Neural crest cell (in vitro differentiated cells): ENCODE data around the gene TRAPPC4. TPM values are rescaled to one million over a fixed set of nuclear protein-coding genes. Genes with fewer than 3 reads are reported as not detected.
"Not testable (repeated sequence)": the region's sequence is repeated elsewhere in the genome, so short reads cannot be mapped to it uniquely, and the experiment has no call there.

Source experiments
- DNase-seq: peaks from one replicate; pipeline ENCODE4 v3.0.0; 2021; ENCODE audit warnings: low read depth, mixed read lengths, low spot score
- H3K27ac Mint-ChIP-seq: one replicate; pipeline ENCODE4 v1.8.0; 2021; ENCODE audit warnings: mild to moderate bottlenecking, mixed read lengths; ENCODE audit not compliant: unreplicated experiment
- H3K27me3 Mint-ChIP-seq: 2 replicates; pipeline ENCODE4 v1.8.0; 2021; ENCODE audit warnings: low read depth, mild to moderate bottlenecking, mixed read lengths
- H3K36me3 Mint-ChIP-seq: 2 replicates; pipeline ENCODE4 v1.8.0; 2021; ENCODE audit warnings: low read depth, mild to moderate bottlenecking, mixed read lengths
- H3K4me1 Mint-ChIP-seq: 2 replicates; pipeline ENCODE4 v1.8.0; 2021; ENCODE audit warnings: mixed read lengths
- H3K4me3 Mint-ChIP-seq: one replicate; pipeline ENCODE4 v1.8.0; 2021; ENCODE audit warnings: mild to moderate bottlenecking, mixed read lengths
- H3K9me3 Mint-ChIP-seq: 2 replicates; pipeline ENCODE4 v1.8.0; 2021; ENCODE audit warnings: mixed read lengths
- CTCF ChIP-seq: fragments of 200-600 bp; sonication (generic); conservative IDR thresholded peaks from 2 replicates; pipeline ENCODE4 v1.5.0; 2021; ENCODE audit warnings: antibody characterized with exemption, mild to moderate bottlenecking
- total RNA-seq: library from RNA; stranded (reverse); gene quantifications from 2 replicates; pipeline ENCODE4 v1.2.1, GENCODE V29; 2021

Gene TRAPPC4
- total RNA-seq, 1 donor from 2014 or later, result 88.1 TPM

- H3K4me3 Mint-ChIP-seq, result peak within 1 kb of the TSS; percentile 94
- H3K4me1 Mint-ChIP-seq, result peaks cover 21% of the 10 kb centered on the region
- peaks cover under 1% of the 10 kb centered on the region for H3K36me3 Mint-ChIP-seq
- peaks cover 3% of the 10 kb centered on the region for H3K27me3 Mint-ChIP-seq
- DNase-seq, result peak; percentile 97
- H3K27ac Mint-ChIP-seq, result no peak within 1 kb of the TSS
- no peaks in the 10 kb centered on the region for H3K9me3 Mint-ChIP-seq
- peak; percentile 92 for TF ChIP-seq CTCF
Measured at GRCh38 chr11:119030329-119031047, 11.9 kb downstream of the TRAPPC4 start, which contains the start of gene SLC37A4. Gene SLC37A4 (minus strand): TSS chr11:119030877.

GRCh38 chr11:119031912-119032280 is 13.3 kb downstream of the TRAPPC4 start:
- H3K4me1 Mint-ChIP-seq, result peaks cover 19% of the 10 kb centered on the region

GRCh38 chr11:119033421-119033820 is 14.9 kb downstream of the TRAPPC4 start:
- DNase-seq, H3K4me3 Mint-ChIP-seq, H3K36me3 Mint-ChIP-seq, H3K27me3 Mint-ChIP-seq, H3K27ac Mint-ChIP-seq, H3K9me3 Mint-ChIP-seq: not testable (repeated sequence)
- peaks cover 19% of the 10 kb centered on the region for H3K4me1 Mint-ChIP-seq

More at GRCh38 chr11:119031912-119032280, 13.3 kb downstream of the TRAPPC4 start:
- DNase-seq, result no peak
- TF ChIP-seq CTCF, result no peak
- Mint-ChIP-seq H3K27ac (no peak overlapping the region), H3K9me3 (no peaks in the 10 kb centered on the region), H3K36me3 (no peaks in the 10 kb centered on the region), H3K27me3 (peaks cover 3% of the 10 kb centered on the region), H3K4me3 (peak overlapping the region; percentile 13)

GRCh38 chr11:119034813-119035212 is 16.2 kb downstream of the TRAPPC4 start:
- H3K27me3 Mint-ChIP-seq, result peaks cover under 1% of the 10 kb centered on the region
- no peak overlapping the region for H3K4me3 Mint-ChIP-seq
- DNase-seq, result no peak
- H3K27ac Mint-ChIP-seq, result no peak overlapping the region
- no peaks in the 10 kb centered on the region for H3K36me3 Mint-ChIP-seq
- no peaks in the 10 kb centered on the region for H3K9me3 Mint-ChIP-seq
- TF ChIP-seq CTCF, result no peak
- H3K4me1 Mint-ChIP-seq, result peaks cover 7% of the 10 kb centered on the region

- DNase-seq, result no peak
- no peaks in the 10 kb centered on the region for H3K9me3 Mint-ChIP-seq
- no peaks in the 10 kb centered on the region for H3K4me1 Mint-ChIP-seq
- no peak for TF ChIP-seq CTCF
- H3K4me3 Mint-ChIP-seq, result no peak overlapping the region
- no peak overlapping the region for H3K27ac Mint-ChIP-seq
- no peaks in the 10 kb centered on the region for H3K27me3 Mint-ChIP-seq
- no peaks in the 10 kb centered on the region for H3K36me3 Mint-ChIP-seq
Measured at GRCh38 chr11:119038884-119039283, 20.3 kb downstream of the TRAPPC4 start.

GRCh38 chr11:119039471-119039870 is 20.9 kb downstream of the TRAPPC4 start:
- H3K36me3 Mint-ChIP-seq, H3K27ac Mint-ChIP-seq, H3K4me1 Mint-ChIP-seq, H3K4me3 Mint-ChIP-seq, H3K9me3 Mint-ChIP-seq, DNase-seq, H3K27me3 Mint-ChIP-seq: not testable (repeated sequence)
